Panc1 (cell line): ENCODE results near the gene ZNF608. TPM values are rescaled to one million over a fixed set of nuclear protein-coding genes. Genes with fewer than 3 reads are reported as not detected.

Experiments
- ATAC-seq: fragments of 200-7000 bp; cut with Tn5 transposase; 2 replicates; pipeline ENCODE4 v1.9.1; 2020; ENCODE audit warnings: mild to moderate bottlenecking, moderate library complexity
- BruUV-seq: library from RNA; stranded (reverse); fragments of 400-500 nt; replicated peaks from 2 replicates; lab custom pipeline; 2021; lab: Mats Ljungman, UMichigan
- CTCF ChIA-PET: fragments of 300-600 bp; sonication (Branson Sonifier 250); formaldehyde crosslinking; loops from one replicate; lab custom pipeline; 2022; ENCODE audit warnings: antibody characterized with exemption; lab: Charles Lee
- POLR2A ChIA-PET: fragments of 300-600 bp; sonication (Branson Sonifier 250); formaldehyde crosslinking; loops from one replicate; lab custom pipeline; 2022; ENCODE audit warnings: antibody characterized with exemption; lab: Charles Lee
- DNase-seq: peaks from one replicate; pipeline ENCODE4 v3.0.0-alpha.2; 2010; ENCODE audit warnings: low read depth, low spot score
- H3K27ac ChIP-seq: 2 replicates; pipeline ENCODE4 v1.5.1; 2011; ENCODE audit warnings: mild to moderate bottlenecking, low read length, inconsistent platforms
- H3K27me3 ChIP-seq: fragments of 200-500 bp; sonication (Bioruptor generic); 2 replicates; pipeline ENCODE4 v1.6.0; 2014; ENCODE audit warnings: low read length, inconsistent platforms; ENCODE audit not compliant: control insufficient read depth, insufficient read depth
- H3K36me3 ChIP-seq: fragments of 200-500 bp; sonication (Bioruptor generic); 2 replicates; pipeline ENCODE4 v1.5.1; 2014; ENCODE audit warnings: inconsistent platforms, mild to moderate bottlenecking, low read length, moderate library complexity; ENCODE audit not compliant: control insufficient read depth, insufficient read depth
- H3K4me1 ChIP-seq: 2 replicates; pipeline ENCODE4 v1.5.1; 2011; ENCODE audit warnings: inconsistent platforms, mild to moderate bottlenecking, low read length, moderate library complexity; ENCODE audit not compliant: control insufficient read depth, insufficient read depth
- H3K4me3 ChIP-seq, 2 experiments: 2 replicates each; pipeline ENCODE4 v1.5.1; 2011 to 2012; ENCODE audit warnings: low read depth in 2 of 2, low read length in 2 of 2, mild to moderate bottlenecking in 2 of 2, inconsistent platforms in 1 of 2, moderate library complexity in 1 of 2
- H3K9me3 ChIP-seq: fragments of 200-500 bp; sonication (Bioruptor generic); 2 replicates; pipeline ENCODE4 v1.5.1; 2014; ENCODE audit warnings: low read depth, mild to moderate bottlenecking, inconsistent platforms, low read length, moderate library complexity; ENCODE audit not compliant: control insufficient read depth, insufficient read depth
- POLR2AphosphoS5 ChIP-seq: IDR thresholded peaks from 2 replicates; pipeline ENCODE4 v1.6.1; 2012; ENCODE audit warnings: mild to moderate bottlenecking, low read depth, low read length, moderate library complexity
- REST ChIP-seq, 2 experiments: IDR thresholded peaks; 2 replicates each; pipeline ENCODE4 v1.6.1; 2011 to 2012; ENCODE audit warnings: low read depth in 2 of 2, control low read depth in 1 of 2, low read length in 1 of 2, mild to moderate bottlenecking in 1 of 2, moderate library complexity in 1 of 2; ENCODE audit not compliant: insufficient read depth in 1 of 2
- SIN3A ChIP-seq: IDR thresholded peaks from 2 replicates; pipeline ENCODE4 v1.6.1; 2012; ENCODE audit warnings: low read depth, mild to moderate bottlenecking, low read length, moderate library complexity, borderline replicate concordance; ENCODE audit not compliant: insufficient read depth
- TCF7L2 ChIP-seq: IDR thresholded peaks from 2 replicates; pipeline ENCODE4 v1.6.1; 2011; ENCODE audit warnings: mild to moderate bottlenecking, low read depth, low read length, inconsistent platforms
- in situ Hi-C: cut with HindIII; loops from 2 replicates; pipeline ENCODE4 v1.10.0; 2016; ENCODE audit warnings: low sequenced_read_pairs, low pct_unique_long_range_greater_than_20kb
- intact Hi-C: fragments of 100-400 bp; cut with micrococcal nuclease; formaldehyde crosslinking; loops from one replicate; pipeline ENCODE4 v1.10.0; 2022; ENCODE audit not compliant: unreplicated experiment
- total RNA-seq: library from RNA; stranded (reverse); gene quantifications from one replicate; pipeline ENCODE4 v1.2.1, GENCODE V29; 2021; ENCODE audit not compliant: unreplicated experiment
- TF ChIP-seq, protein P1 (sequence below): fragments of 450-650 bp; IDR thresholded peaks from 2 replicates; pipeline ENCODE4 v1.5.1; 2017; ENCODE audit warnings: mild to moderate bottlenecking

ZNF608 gene
- total RNA-seq, 1 experiment from 2014 or later: 37.5 TPM

- Histone ChIP-seq H3K9me3 (no peaks in the 10 kb centered on the region), H3K27me3 (no peaks in the 10 kb centered on the region), H3K4me1 (peaks cover 45% of the 10 kb centered on the region), H3K36me3 (no peaks in the 10 kb centered on the region), H3K27ac (peak overlapping the region; percentile 79; the same call in 1 of the 2 replicates), H3K4me3 (no peak overlapping the region)
- ChIA-PET POLR2A (no interaction called here), CTCF (no interaction called here)
- in situ Hi-C loops: no loop called here
- no peak for ATAC-seq
- TSS peak; percentile 6 for BruUV-seq
- intact Hi-C loops: no loop called here
- DNase-seq: no peak
- TF ChIP-seq TCF7L2 (no peak), SIN3A (no peak), REST (IDR thresholded peaks at IDR 0.05; ENCODE audit: insufficient read depth in 1 of 2, low read depth in 2 of 2, low read length in 1 of 2) (no peak), POLR2AphosphoS5 (no peak; the same call in 1 of the 2 replicates)
- TF ChIP-seq, protein P1, sequence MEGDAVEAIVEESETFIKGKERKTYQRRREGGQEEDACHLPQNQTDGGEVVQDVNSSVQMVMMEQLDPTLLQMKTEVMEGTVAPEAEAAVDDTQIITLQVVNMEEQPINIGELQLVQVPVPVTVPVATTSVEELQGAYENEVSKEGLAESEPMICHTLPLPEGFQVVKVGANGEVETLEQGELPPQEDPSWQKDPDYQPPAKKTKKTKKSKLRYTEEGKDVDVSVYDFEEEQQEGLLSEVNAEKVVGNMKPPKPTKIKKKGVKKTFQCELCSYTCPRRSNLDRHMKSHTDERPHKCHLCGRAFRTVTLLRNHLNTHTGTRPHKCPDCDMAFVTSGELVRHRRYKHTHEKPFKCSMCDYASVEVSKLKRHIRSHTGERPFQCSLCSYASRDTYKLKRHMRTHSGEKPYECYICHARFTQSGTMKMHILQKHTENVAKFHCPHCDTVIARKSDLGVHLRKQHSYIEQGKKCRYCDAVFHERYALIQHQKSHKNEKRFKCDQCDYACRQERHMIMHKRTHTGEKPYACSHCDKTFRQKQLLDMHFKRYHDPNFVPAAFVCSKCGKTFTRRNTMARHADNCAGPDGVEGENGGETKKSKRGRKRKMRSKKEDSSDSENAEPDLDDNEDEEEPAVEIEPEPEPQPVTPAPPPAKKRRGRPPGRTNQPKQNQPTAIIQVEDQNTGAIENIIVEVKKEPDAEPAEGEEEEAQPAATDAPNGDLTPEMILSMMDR: no peak
Measured at GRCh38 chr5:124712731-124713305, 33.6 kb downstream of the ZNF608 start.

GRCh38 chr5:124708086-124708485 lies 38.4 kb downstream of the ZNF608 start:
- BruUV-seq: no TSS peak
- in situ Hi-C loops (no loop called here), intact Hi-C loops (no loop called here)
- peak overlapping the region; percentile 86 for H3K27ac ChIP-seq
- peaks cover 78% of the 10 kb centered on the region for H3K4me1 ChIP-seq
- H3K36me3 ChIP-seq: no peaks in the 10 kb centered on the region
- POLR2A ChIA-PET: no interaction called here
- TF ChIP-seq, protein P1: no peak
- TF ChIP-seq SIN3A (no peak), POLR2AphosphoS5 (no peak), TCF7L2 (no peak), REST (IDR thresholded peaks at IDR 0.05; ENCODE audit: insufficient read depth in 1 of 2, low read depth in 2 of 2, low read length in 1 of 2) (no peak)
- no peaks in the 10 kb centered on the region for H3K9me3 ChIP-seq
- CTCF ChIA-PET: no interaction called here
- H3K27me3 ChIP-seq: no peaks in the 10 kb centered on the region
- no peak overlapping the region for H3K4me3 ChIP-seq
- DNase-seq: no peak
- ATAC-seq: no peak
